IPS-NIHi11 (cell line): ENCODE data around the gene DGCR2.

Experiments
- DNase-seq: peaks from one replicate; pipeline ENCODE4 v3.0.0; 2012; ENCODE audit warnings: mixed read lengths, low spot score

DGCR2 gene

DNA sequence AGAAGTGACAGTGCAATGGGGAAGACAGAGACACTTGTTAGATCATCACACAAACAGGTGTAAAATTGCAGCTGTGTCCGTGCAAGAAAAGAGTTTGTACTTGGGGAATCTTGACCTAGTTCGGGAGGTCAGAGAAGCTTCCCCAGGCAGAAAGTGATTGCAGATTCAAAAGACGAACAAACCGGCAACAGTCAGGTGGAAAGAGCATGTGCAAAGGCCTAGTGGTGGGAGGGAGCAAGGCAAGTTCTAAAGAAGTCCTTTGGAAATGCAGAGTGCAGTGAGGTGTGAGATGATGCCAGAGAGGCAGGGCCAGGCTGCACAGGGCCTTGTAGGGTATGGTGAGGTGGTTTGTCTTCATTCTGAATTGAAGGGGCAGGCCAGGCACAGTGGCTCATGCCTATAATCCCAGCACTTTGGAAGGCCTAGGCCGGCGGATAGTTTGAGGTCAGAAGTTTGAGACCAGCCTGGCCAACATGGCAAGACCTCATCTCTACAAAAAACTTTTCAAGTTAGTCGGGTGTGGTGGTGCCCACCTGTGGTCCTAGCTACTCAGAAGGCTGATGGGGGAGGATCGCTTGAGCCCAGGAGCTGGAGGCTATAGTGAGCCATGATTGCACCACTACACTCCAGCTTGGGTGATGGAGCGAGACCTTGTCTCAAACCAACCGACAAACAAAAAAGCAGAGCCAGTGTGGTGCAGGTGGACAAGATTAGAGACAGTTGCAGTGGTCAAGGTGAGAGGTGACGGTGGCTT lies 24.2 kb upstream of the DGCR2 start:
- DNase-seq, result no peak

DNA sequence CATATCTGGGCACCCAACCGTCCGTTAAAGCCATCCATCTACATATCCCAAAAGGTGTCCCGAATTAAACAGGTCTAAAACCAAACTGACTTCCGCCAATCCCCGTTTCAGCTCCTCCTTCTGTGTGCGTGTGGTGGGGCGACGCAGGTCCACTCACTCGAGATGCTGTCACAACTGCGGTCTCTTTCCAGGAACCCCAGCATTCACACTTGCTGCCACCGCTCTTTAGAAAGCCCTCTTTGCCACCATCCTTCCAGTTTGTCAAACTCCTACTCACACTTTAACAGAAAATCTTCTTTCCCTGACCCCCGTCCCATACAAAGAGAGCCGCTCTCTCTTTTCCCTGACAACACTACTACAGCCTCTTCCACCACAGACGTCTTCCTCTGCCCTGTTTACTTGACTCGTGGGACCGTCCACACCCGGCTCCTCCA lies 21.8 kb upstream of the DGCR2 start:
- DNase-seq, result no peak

DNA sequence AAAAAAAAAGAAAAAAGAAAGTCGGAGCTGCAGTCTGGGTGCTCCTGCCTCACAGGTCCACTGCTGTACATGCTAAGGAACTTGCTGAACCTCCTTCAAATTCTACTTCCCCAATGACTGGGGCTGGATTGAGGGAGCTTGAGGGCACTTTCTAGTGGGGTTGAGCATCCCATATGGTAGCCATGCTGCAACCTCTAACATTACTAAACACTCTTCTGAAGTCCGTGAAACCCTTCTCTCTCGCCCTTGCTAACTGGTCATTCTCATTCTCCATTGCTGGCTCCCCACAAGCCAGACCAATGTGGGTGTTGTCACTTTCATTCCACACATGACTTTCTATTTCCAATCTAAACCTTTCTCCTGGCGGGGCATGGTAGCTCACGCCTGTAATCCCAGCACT lies 21.0 kb upstream of the DGCR2 start:
- DNase-seq, result no peak

DNA sequence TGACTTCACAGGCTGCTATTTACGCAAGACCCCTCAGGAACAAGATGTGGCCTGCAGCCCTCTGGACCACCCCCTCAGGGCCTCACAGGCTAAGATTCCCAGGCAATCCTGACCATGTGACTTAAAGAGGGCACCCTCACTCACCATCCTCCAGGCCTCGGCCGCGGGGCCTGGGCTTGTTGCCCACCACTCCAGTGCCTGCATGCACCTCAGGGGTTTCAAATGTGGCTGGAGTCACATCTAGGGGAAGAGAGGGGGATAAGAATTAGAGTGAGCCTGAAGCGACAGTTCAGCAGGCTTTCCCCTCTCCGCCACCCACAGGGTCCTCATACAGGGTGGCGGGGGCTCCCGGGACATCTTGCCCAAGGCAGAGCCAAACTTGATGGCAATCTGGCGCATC lies 20.2 kb upstream of the DGCR2 start:
- no peak for DNase-seq

DNA sequence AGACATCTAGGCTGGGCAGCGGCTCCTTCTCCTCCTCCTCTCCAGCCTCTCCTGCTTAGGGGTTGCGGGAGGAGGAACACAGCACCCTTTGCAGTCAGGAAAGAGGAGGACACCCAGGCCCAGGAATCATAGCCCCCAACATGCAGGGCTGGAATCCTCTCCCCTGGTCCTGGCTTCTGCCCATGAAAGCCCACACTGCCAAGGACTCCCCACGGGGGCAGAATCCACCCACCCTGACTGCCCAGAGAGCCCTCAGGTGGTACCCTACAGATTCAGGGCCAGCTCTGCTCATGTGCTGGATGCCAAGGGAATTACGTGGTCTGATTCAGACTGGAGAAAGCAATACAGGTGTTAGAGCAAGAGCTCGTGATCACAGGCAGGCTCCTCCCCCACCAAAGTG lies 17.8 kb upstream of the DGCR2 start:
- no peak for DNase-seq

DNA sequence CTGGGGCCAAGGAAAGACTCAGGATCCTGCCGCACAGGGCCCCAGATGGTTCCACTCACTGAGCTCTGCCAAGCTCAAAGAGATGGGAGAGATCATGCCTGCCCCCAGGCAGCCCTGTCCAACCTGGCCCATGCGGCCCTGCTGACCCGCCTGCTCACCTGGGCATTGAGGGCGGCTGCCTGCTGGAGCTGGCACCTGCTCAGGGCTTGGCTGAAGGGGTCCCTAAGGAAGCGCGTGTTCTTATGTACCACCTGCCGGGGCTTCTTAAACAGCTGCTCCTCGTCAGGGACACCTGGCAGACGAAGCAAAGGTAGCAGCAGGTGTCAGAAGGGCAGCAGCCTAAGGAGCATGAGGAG lies 16.8 kb upstream of the DGCR2 start:
- DNase-seq, result no peak

DNA sequence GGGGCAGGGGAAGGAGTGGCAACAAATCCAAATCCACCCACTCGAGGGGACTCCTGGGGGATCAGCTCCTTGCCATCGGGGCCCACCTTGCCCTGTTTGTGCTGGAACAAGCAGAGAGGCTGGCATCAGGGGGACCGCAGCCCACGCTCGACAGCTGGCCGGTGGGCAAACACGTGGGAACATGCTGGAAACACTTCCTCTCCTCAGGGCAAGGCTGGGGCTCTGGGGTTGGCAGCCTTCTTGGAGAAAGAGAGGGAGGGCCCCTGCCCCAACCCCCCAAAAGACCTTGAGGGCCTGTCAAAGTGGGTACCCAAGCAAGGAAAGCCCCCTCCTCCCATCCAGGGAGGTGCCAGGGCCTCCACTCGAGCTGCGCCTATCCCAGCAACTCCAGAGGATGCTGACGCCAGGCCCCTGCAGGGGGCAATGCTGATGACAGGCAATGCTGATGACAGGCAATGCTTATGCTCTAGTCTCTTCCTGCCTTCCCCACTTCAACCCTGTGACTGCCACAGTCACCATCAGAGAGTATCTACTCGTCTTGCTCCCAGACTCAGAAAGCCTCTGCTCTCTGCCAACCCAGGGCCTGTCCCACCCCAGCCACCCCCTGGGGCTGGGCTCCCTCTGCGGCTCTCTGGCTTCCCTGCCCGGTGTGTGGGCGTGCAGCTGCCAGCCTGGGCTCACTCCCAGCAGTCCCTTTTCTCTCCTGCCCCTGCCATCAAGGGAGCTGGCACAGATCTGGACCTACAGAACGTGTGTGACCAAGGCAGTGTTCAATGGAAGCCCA lies 16.2 kb upstream of the DGCR2 start:
- no peak for DNase-seq

DNA sequence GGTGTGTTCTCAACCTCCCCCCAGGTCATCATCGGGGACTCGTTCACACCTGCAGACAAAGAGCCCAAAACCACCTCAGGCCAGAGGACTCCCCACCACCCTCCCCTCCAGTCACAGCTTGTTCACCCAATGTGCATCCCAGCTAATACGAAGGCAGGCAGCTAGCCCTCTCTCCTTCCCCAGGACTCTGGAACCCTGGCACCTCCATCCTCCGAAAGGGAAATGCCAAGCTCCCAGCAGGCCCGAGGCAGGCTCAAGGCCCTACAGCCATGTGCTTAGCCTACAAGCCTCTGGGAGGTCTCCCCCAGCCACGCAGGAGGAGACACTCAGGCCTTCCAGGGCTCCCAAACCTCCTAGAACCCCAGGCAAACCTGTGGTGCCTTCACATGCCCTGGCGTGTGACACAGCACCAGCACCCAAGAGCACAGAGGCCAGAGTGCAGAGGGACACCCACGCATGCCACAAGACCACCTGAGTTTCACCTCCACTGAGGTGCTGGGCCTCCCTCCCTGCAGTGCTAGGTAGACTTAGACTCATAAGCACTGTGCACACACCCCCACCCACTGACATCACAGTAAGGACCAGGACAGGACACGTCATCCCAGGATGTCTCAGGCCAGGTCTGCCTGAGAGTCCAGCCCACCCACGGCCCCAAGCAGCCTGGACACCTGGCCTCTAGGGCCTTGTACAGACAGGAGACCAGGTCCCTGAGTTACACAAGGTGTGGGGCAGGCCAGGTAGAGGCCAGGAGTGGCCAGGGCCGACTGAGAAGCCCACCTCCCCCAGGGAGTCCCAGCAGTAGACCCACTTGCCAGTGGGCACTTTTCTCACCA lies 15.4 kb upstream of the DGCR2 start:
- no peak for DNase-seq

DNA sequence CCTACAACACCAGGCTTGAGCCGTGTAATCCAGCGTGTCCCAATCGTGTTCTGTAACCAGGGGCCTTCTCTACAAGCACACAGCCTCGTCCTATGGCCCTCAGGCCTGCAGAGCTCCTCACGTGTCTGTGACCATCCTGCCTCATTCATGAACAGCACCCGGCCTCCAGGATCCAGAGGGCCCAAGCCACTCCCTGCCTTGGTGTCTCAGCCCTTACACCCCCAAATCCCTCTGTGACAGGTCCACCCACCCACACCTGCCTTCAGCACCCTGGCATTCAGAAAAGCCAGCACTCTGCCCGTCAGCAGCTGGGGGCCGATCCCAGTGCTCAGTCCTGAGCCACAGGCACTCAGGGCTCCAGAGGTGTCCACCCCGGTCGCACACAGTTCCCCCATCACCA lies 14.7 kb upstream of the DGCR2 start:
- DNase-seq, result no peak

DNA sequence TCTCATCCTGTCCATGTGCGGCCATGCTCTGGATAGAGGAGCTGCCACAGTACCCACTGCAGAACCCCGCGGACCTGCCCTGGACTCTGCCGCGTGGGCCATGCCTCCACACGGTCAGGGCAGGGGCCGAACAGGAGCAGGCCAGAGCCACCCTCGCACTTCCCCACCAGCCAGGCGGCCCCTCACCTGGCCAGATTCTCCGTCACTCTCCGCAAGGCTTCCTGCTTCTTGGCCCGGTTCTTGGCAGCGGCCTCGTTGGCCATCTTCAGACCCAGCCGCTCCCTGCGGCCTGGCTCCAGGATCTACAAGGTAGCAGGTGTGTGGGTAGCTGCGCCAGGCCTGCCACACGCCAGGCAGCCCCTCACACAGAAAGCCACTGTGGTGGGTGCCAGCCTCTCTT lies 12.7 kb upstream of the DGCR2 start:
- DNase-seq, result no peak

DNA sequence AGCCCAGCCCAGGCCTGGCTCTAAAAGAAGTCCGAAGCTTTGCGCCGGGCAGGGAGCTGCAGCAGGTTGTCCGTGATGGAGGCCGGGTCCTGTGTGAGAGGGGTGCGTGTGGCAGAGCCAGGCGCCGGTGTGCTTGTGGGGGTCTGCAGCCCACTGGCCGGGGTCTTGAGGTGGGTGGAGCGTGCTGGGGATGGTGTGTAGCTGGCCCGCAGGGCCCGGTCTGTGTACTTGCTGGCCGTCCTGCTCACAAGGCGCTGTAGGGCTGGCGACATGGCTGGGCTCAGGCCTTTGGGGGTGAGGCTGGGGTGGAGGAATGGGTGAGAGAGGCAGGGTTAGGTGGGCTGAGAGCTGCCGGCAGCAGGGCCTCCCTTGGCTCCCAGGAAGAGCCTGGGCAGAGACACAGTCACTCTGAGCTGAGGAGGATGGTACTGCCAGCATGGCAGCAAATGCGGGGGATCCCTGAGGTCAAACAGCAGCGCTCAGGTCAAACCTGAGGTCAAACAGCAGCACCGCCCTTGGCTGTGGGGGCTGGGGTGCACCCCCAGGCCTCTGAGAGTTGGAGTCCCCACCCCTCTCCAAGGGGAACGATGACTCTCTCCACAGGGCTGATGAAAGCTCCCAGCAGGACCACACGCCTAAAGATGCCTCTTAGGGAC lies 12.1 kb upstream of the DGCR2 start:
- no peak for DNase-seq

DNA sequence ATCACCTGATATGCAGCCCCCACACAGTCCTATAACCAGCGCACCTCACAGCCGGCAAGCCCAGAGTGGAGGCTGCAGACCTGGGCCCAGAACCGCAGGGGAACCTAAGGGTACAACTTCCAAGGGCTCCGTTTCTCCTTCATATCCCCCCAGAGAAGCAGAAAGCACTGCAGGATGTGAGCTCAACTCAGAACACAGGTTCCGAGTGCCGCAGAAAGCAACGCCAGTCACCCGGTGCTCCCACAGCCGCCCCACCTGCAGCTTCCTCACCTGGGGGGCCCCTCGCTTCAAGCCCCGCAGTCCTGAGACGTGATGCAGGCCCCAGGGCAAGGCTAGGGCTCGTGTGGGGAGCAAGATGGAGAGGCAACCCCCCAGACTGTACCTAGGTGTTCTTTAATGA lies 11.3 kb upstream of the DGCR2 start:
- no peak for DNase-seq

DNA sequence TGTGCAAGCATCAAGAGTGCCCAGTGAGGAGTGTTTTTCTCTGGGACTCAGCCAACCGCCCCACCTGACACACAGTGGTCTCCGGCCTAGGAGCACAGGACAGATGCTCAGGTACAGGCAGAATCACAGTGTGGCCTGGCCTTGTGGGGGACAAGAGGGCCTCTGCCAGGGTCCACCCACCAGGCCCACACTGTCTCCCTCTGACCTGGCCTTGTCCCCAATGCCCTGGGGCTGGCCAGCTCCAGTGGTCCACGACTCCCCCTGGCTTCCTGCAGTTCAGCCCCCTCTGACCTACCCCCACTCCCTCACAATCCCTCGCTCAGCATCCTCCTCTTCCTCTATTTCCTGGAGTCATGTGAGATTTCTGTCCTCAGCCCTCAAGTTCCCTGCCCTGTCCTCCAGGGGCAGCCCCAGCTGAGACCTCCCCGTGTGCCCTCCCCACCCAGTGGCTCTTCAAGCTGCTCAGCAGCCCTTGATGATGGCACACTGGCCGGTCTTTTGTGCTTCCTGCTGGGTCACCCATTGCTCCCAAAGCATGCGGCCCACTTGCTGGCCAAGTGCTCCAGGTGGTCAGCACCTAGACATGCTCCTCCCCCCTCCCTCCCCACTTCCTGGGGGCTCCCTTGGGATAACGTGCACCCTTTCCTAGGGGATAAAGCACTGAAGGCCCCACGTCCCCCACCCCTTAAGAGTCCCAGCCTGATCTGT lies 10.6 kb upstream of the DGCR2 start:
- DNase-seq, result no peak

DNA sequence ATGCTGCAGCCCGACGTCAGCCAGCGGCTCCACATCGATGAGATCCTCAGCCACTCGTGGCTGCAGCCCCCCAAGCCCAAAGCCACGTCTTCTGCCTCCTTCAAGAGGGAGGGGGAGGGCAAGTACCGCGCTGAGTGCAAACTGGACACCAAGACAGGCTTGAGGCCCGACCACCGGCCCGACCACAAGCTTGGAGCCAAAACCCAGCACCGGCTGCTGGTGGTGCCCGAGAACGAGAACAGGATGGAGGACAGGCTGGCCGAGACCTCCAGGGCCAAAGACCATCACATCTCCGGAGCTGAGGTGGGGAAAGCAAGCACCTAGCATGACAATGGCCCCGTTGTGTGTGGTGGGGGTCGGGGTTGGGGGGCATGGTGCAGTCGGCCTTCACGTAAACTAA lies 9.9 kb upstream of the DGCR2 start:
- no peak for DNase-seq

DNA sequence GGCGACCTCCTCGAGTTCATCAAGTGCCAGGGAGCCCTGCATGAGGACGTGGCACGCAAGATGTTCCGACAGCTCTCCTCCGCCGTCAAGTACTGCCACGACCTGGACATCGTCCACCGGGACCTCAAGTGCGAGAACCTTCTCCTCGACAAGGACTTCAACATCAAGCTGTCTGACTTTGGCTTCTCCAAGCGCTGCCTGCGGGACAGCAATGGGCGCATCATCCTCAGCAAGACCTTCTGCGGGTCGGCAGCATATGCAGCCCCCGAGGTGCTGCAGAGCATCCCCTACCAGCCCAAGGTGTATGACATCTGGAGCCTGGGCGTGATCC lies 9.4 kb upstream of the DGCR2 start:
- DNase-seq, result no peak

DNA sequence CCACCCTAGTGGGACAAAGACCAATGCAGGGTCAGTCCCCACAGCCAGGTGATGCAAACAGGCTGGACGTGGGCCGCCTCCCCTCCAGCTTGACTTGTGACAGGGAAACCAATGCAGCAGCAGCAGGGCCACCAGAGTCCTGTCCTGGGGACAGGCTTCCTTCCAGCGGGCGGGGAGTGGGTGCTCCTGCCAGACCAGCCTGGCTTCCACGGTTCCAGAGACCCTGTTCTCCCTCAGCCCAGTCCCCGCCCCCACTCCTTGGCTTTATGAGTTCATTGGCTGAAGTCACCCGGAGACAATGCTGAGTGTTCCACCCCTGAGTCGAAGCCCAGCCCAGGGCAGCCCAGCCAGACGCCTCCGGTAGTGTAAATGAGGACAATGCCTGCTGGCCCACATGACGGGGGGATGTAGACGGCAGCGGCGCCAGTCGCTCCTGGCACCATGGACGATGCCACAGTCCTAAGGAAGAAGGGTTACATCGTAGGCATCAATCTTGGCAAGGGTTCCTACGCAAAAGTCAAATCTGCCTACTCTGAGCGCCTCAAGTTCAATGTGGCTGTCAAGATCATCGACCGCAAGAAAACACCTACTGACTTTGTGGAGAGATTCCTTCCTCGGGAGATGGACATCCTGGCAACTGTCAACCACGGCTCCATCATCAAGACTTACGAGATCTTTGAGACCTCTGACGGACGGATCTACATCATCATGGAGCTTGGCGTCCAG lies 8.9 kb upstream of the DGCR2 start, which contains the start of gene TSSK2:
Gene TSSK2 (plus strand): TSS at position 350 of the 726 bp plus-strand sequence. CDS start 92 bp downstream, at position 442.
- DNase-seq, result peak; percentile 64

DNA sequence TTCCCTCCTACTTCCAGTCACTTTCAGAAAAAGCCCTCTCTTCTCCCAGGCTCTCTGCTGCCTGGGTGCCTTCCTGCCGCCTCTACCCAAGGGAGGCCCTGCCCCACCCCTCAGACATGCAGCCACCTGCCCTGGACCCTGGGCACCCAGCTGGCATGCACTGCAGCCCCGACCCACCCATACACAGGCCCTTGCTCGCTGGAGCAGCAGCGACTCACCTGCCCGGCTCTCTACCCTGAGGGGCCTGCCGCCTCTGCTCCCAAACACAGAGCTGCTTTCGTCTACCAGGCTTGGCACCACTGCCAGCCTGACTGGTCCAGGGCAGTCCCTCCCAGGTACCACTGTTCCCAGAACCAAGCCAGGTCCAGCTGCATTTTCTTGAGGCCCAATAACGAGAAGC lies 7.7 kb upstream of the DGCR2 start:
- no peak for DNase-seq

DNA sequence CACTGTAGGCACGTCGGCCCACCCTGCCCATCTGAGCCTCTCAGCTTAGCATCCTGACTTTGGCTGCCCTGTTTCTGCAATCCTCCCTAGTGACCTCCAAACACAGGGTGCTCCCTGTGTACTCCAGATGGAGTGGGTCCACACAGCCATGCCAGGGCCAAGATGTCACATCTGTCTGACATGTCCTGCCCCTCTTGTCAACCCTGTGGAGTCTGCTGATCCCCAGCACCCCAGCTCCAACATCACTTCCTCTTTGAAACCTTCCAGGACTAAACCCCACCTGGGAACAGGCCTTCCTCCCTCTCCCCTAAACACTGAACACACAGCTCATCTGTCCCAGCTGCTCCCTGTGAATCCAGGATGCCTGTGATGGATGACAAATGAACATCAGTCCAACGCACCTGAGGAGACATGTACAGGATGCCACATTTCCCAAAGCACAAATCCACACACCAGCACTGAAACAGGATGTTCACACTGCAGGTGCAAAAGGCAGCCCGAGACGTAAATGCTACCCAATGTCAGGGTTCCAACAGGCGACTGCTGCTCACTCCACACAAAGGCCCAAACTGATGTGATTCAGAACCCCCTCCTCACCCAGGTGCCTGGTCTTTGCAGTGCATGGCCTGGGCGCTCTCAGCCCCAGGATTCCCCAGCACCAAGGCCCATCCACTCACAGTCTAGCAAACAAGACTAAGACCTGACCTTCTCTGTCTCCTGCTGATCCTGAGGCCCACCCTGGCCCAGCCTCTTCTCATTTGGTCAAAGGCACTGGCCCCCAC lies 6.9 kb upstream of the DGCR2 start:
- DNase-seq, result no peak

DNA sequence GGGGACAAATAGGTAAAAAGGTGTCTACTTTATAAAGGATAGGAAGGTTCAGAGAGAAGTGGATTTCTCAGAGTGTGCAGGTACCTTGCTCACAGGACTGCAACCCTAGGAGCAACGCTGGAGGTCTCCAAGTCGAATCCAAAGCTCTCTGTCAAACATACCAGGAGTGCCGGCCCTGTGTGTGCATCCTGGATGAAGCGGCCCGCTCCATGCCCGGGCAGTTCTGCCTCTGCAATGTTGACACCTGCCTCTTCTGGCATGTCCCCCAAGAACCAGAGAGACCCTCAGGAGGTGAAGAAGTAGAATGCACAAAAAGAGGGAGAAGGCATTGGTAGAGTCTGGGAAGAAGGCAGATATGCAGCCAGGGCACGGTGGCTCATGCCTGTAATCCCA lies 5.8 kb upstream of the DGCR2 start:
- DNase-seq, result no peak

DNA sequence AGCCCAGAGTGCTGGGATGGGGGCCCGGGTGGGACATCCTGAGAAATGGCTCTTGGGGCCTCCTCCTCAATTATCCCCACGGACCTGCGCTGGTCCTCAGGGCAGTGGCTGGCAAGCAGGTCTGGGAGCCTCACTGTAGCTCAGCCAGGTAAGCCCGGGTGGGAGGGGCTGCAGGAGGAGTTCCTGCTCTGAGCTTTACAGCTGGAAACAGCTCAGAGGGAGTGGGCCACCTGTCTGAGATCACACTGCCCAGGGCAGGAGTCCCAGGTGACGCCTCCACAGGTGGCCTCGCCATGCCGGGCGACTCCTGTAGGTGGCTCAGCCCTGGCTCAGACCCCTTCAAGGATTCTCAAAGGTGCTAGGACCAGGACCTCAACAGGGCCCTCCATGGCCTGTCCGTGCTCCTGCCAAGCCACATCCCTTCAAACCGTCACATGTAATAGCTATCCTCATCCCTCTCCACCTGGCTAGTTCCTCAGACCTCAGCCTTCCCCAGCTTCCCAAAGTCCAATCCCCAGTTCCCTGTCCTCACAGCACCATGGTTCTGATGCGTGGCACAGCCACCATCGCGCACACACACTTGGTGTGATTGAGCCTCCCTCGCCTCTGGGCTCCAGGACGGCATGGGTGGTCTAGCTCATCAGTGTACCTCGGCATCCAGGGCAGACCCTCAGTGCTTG lies 5.3 kb upstream of the DGCR2 start:
- DNase-seq, result no peak
